ENCODE data around the gene MAGI2.

DNA sequence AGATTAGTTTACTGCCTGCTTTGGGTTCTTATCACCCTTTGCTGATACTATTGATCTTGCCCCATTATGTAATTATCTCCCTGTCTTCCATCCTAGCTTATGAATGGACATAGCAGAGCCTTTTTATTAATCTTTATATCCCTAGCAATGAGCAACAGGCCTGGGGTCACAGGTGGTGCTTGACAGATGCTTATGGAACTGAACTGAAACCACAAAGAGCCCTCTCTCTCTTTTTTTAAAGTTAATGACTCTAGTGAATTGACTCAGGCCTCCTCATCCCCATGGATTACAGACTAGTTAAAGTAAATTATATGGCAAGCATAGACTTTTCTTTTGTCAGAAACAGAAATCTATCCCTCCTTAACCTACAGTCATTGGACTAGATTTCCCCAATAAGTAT, 1389.7 kb downstream of the MAGI2 start:
- TF ChIP-seq EZH2 (IDR thresholded peaks at IDR 0.05; ENCODE audit: insufficient read depth, poor library complexity, severe bottlenecking): no peak
- no peak for TF ChIP-seq EZH2phosphoT487 (IDR thresholded peaks at IDR 0.05; ENCODE audit: insufficient read depth, low read depth)
